Activated T-cell treated with anti-CD3 and anti-CD28 coated beads, Interleukin-2, amount 50 U/mL, for 72 hours (primary cell): ENCODE results near the gene SUPV3L1. TPM values are rescaled to one million over a fixed set of nuclear protein-coding genes. Genes with fewer than 3 reads are reported as not detected.
"Not testable (repeated sequence)": the region's sequence is repeated elsewhere in the genome, so short reads cannot be mapped to it uniquely, and the experiment has no call there.

Experiments
- ATAC-seq, 2 donors: fragments of 150-1000 bp; cut with Tn5 transposase; replicated peaks in 1 of 2; 2 replicates each; pipeline ENCODE4 v1.10.0; 2021; ENCODE audit warnings: moderate library complexity in 2 of 2, mild to moderate bottlenecking in 1 of 2
- DNase-seq, 2 donors: peaks; one replicate each; pipeline ENCODE4 v3.0.0; 2021 to 2022; ENCODE audit warnings: mixed read lengths in 1 of 2
- H3K27ac Mint-ChIP-seq: one replicate; pipeline ENCODE4 v1.8.0; 2022; ENCODE audit warnings: mild to moderate bottlenecking, moderate library complexity, mixed read lengths
- H3K27me3 Mint-ChIP-seq: one replicate; pipeline ENCODE4 v1.8.0; 2022; ENCODE audit warnings: low read depth, mixed read lengths
- H3K36me3 Mint-ChIP-seq, 2 donors: one replicate each; pipeline ENCODE4 v1.8.0; 2022; ENCODE audit warnings: mixed read lengths in 2 of 2, mild to moderate bottlenecking in 1 of 2; ENCODE audit not compliant: insufficient read depth in 2 of 2
- H3K4me1 Mint-ChIP-seq: one replicate; pipeline ENCODE4 v1.8.0; 2022; ENCODE audit warnings: low read depth, mixed read lengths
- H3K4me3 Mint-ChIP-seq, 2 donors: one replicate each; pipeline ENCODE4 v1.8.0; 2022; ENCODE audit warnings: mild to moderate bottlenecking in 2 of 2, mixed read lengths in 2 of 2, moderate library complexity in 2 of 2
- H3K9me3 Mint-ChIP-seq, 2 donors: one replicate each; pipeline ENCODE4 v1.8.0; 2022; ENCODE audit warnings: mixed read lengths in 2 of 2
- total RNA-seq, 2 donors: library from RNA; stranded (reverse); gene quantifications; one replicate each; pipeline ENCODE4 v1.2.3, GENCODE V29; 2022

Gene SUPV3L1
- total RNA-seq: 10 to 100 TPM; 65.2 to 67.5 TPM

DNA sequence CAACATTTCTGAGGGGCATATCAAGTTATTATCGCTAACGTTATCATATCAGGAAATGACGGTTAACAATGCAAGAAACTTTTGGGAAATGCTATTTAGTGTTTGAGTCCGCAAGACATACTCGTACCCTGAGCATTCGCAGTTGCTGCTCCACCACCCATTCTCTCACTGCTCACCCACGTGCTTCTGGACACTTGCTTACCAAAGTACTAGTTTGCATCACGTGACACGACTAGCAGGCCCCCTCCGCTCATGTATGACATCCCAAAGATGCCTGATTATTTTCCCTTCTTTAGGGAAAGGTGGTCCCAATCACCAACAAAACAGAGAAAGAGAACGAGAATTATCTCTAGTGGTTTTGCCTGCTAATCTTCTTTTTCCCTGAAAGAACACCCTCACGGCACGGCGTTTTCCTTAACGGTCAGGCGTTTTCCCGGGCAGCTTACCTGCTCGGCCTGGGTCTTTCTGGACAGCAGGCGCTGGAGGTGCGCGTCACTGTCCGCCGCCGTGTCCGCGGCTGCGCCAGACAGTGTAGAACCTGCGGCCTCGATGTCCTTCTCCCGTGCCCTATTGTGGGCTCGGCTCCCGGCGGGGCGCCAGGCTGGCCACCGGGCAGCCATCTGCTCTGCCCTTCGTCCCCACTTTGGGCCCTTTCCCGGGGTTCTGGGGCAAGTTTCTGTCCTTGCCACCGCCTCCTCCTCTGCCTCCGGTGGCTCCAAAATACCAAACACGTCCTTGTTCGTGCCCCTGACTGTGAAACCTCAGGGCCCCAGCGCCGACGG is at the start of gene SUPV3L1:
TSS of gene SUPV3L1 (plus strand) at position 492 of the 782 bp plus-strand sequence. CDS start at position 550, 58 bp downstream.
- no peaks in the 10 kb centered on the region for H3K9me3 Mint-ChIP-seq
- ATAC-seq (peak; percentile 86 to 88), DNase-seq (peak; percentile 89 to 94)
- peak within 1 kb of the TSS; percentile 100 for H3K27ac Mint-ChIP-seq
- peaks cover 4 to 6% of the 10 kb centered on the region in 2 donors for H3K36me3 Mint-ChIP-seq
- H3K4me1 Mint-ChIP-seq: peaks cover 45% of the 10 kb centered on the region
- H3K4me3 Mint-ChIP-seq: peak within 1 kb of the TSS; percentile 95 to 99
- H3K27me3 Mint-ChIP-seq: no peaks in the 10 kb centered on the region

DNA sequence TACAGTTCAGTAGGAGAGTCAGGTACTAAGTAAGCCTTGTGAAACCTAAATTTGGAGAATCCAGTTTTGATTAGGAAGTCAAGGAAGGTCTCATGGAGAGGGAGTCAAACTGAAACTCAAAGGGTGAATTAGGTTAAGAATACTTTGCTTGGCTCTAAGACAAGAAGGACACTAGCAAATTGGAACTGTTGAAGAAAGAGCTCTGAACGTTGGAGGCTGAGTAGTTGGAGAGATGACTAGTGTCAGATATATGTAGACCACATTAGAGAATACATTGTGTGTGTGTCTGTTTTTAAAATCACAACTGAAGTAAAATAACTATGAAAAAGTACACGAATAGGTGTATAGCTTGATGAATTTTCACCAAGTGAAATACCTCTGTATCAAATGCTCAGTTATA is 49.8 kb upstream of the SUPV3L1 start:
- peaks cover 45% of the 10 kb centered on the region for H3K4me1 Mint-ChIP-seq
- peaks cover 0 to 7% of the 10 kb centered on the region in 2 donors for H3K36me3 Mint-ChIP-seq
- no peak for ATAC-seq
- no peaks in the 10 kb centered on the region for H3K27me3 Mint-ChIP-seq
- H3K9me3 Mint-ChIP-seq: no peaks in the 10 kb centered on the region
- no peak overlapping the region for H3K4me3 Mint-ChIP-seq
- DNase-seq: no peak
- no peak overlapping the region for H3K27ac Mint-ChIP-seq

GRCh38 chr10:69139961-69140360 is 40.1 kb upstream of the SUPV3L1 start:
- Mint-ChIP-seq H3K36me3 (peaks cover 0 to 4% of the 10 kb centered on the region in 2 donors), H3K27me3 (no peaks in the 10 kb centered on the region), H3K4me1 (peaks cover 6% of the 10 kb centered on the region), H3K9me3 (no peaks in the 10 kb centered on the region), H3K27ac (no peak overlapping the region), H3K4me3 (no peak overlapping the region)
- DNase-seq (no peak), ATAC-seq (no peak)

- Mint-ChIP-seq H3K9me3 (peaks cover 0 to 2% of the 10 kb centered on the region in 2 donors), H3K27ac (no peak overlapping the region), H3K4me1 (peaks cover 13% of the 10 kb centered on the region), H3K4me3 (no peak overlapping the region), H3K27me3 (no peaks in the 10 kb centered on the region), H3K36me3 (peaks cover 0 to 1% of the 10 kb centered on the region in 2 donors)
- ATAC-seq: no peak
- DNase-seq: no peak
Observed at GRCh38 chr10:69141304-69141703, 38.7 kb upstream of the SUPV3L1 start.

DNA sequence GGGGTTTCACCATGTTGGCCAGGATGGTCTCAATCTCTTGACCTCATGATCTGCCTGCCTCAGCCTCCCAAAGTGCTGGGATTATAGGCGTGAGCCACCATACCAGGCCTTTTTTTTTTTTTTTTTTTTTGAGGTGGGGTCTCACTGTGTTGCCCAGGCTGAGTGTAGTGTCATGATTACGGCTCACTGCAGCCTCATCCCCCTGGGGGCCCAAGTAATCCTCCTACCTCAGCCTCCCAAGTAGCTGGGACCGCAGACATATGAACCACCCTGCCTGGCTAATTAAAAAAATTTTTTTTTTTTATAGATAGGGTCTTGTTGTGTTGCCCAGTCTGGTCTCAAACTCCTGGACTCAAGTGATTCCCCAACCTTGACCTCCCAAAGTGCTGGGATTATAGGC is 38.0 kb upstream of the SUPV3L1 start:
- H3K27ac Mint-ChIP-seq, H3K9me3 Mint-ChIP-seq, DNase-seq, H3K4me3 Mint-ChIP-seq, ATAC-seq, H3K36me3 Mint-ChIP-seq, H3K27me3 Mint-ChIP-seq: not testable (repeated sequence)
- H3K4me1 Mint-ChIP-seq: peaks cover 21% of the 10 kb centered on the region

DNA sequence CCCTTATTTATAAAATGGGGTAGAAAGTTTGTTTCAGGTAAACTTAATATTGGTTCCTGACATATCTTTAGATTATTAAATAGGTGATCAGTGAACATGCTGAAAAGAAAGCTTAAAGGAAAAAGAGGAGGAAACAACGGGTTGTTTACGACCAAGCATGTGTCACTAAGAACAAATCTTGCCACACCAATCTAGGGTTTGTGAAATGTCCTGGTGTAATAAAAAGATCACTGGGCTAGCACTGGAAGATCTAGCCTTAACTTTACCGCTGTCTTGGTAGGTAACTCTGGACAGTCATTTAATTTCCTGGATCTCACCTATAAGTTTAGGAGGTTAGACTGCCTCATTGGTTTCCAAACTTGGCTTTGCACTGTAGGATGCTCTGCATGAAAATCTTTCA is 37.1 kb upstream of the SUPV3L1 start:
- H3K27me3 Mint-ChIP-seq: no peaks in the 10 kb centered on the region
- no peak overlapping the region for H3K4me3 Mint-ChIP-seq
- peak overlapping the region; percentile 50 for H3K27ac Mint-ChIP-seq
- DNase-seq (no peak), ATAC-seq (no peak)
- peaks cover 0 to 2% of the 10 kb centered on the region in 2 donors for H3K9me3 Mint-ChIP-seq
- peaks cover 23% of the 10 kb centered on the region for H3K4me1 Mint-ChIP-seq
- no peaks in the 10 kb centered on the region for H3K36me3 Mint-ChIP-seq

GRCh38 chr10:69145329-69145728 is 34.7 kb upstream of the SUPV3L1 start:
- Mint-ChIP-seq H3K27me3 (no peaks in the 10 kb centered on the region), H3K36me3 (no peaks in the 10 kb centered on the region), H3K4me1 (peaks cover 18% of the 10 kb centered on the region), H3K27ac (no peak overlapping the region), H3K9me3 (peaks cover 0 to 2% of the 10 kb centered on the region in 2 donors), H3K4me3 (no peak overlapping the region)
- no peak for DNase-seq
- ATAC-seq: no peak

GRCh38 chr10:69145864-69146263 is 34.2 kb upstream of the SUPV3L1 start:
- no peak for DNase-seq
- Mint-ChIP-seq H3K4me1 (peaks cover 18% of the 10 kb centered on the region), H3K27me3 (no peaks in the 10 kb centered on the region), H3K4me3 (no peak overlapping the region), H3K27ac (no peak overlapping the region), H3K9me3 (peaks cover 0 to 2% of the 10 kb centered on the region in 2 donors), H3K36me3 (no peaks in the 10 kb centered on the region)
- no peak for ATAC-seq

DNA sequence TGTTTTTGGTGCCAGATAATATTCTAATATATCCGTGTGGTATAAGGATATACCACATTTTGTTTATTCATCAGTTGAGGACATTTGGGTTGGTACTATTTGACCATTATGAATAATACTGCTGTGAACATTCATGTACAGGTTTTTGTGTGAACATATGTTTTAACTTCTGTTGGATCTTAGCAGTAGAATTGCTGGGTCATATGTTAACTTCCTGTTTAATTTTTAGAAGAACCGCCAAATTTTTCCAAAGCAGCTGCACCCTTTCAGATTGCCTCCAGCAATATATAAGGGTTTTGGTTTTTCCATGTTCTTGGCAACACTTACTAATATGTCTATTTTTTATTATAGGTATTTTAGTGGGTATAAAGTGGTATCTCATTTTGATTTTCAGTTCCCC is 33.3 kb upstream of the SUPV3L1 start:
- peaks cover 0 to 2% of the 10 kb centered on the region in 2 donors for H3K9me3 Mint-ChIP-seq
- H3K27me3 Mint-ChIP-seq: no peaks in the 10 kb centered on the region
- H3K4me3 Mint-ChIP-seq: no peak overlapping the region
- H3K36me3 Mint-ChIP-seq: no peaks in the 10 kb centered on the region
- DNase-seq (no peak), ATAC-seq (no peak)
- H3K27ac Mint-ChIP-seq: peak overlapping the region; percentile 90
- H3K4me1 Mint-ChIP-seq: peaks cover 18% of the 10 kb centered on the region

DNA sequence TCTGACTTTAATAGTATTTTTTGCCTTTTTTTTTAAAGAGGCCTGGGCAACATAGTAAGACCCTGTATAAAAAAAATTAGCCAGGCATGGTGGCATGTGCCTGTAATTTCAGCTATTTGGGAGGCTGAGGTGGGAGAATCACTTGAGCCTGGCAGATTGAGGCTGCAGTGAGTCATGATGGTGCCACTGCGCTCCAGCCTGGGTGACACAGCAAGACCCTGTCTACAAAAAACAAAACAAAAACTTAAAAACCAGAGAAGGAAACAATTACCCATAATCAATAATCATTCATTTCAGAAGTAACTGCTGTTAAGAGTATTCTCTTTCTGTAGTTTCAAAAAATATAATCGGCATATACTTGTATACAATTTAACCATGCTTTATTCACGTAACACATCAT is 28.1 kb upstream of the SUPV3L1 start:
- Mint-ChIP-seq H3K4me1 (peaks cover 5% of the 10 kb centered on the region), H3K27me3 (no peaks in the 10 kb centered on the region), H3K27ac (peak overlapping the region; percentile 59), H3K4me3 (no peak overlapping the region), H3K9me3 (no peaks in the 10 kb centered on the region), H3K36me3 (no peaks in the 10 kb centered on the region)
- peak; percentile 7 to 8 for DNase-seq
- peak in 1 of 2 donors; percentile 26 for ATAC-seq

DNA sequence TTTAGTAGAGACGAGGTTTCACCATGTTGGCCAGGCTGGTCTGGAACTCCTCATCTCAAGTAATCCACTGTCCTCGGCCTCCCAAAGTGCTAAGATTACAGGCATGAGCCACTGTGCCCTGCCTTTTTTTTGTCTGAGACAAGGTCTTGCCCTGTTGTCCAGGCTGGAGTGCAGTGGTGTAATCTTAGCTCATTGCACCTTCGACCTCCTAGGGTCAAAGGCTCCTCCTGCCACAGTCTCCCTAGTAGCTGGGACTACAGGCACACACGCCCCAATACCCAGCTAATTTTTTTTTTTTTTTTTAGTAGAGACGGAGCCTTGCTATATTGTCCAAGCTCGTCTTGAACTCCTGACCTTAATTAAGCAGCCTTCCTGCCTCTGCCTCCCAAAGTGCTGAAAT is 26.8 kb upstream of the SUPV3L1 start:
- Mint-ChIP-seq H3K9me3 (no peaks in the 10 kb centered on the region), H3K36me3 (no peaks in the 10 kb centered on the region), H3K27me3 (no peaks in the 10 kb centered on the region), H3K4me3 (no peak overlapping the region), H3K4me1 (no peaks in the 10 kb centered on the region), H3K27ac (no peak overlapping the region)
- no peak for DNase-seq
- no peak for ATAC-seq

GRCh38 chr10:69160809-69161241 is 19.2 kb upstream of the SUPV3L1 start:
- Mint-ChIP-seq H3K27me3 (no peaks in the 10 kb centered on the region), H3K4me3 (no peak overlapping the region), H3K9me3 (no peaks in the 10 kb centered on the region), H3K4me1 (no peaks in the 10 kb centered on the region), H3K36me3 (peaks cover 0 to 5% of the 10 kb centered on the region in 2 donors), H3K27ac (no peak overlapping the region)
- ATAC-seq (no peak), DNase-seq (no peak)

DNA sequence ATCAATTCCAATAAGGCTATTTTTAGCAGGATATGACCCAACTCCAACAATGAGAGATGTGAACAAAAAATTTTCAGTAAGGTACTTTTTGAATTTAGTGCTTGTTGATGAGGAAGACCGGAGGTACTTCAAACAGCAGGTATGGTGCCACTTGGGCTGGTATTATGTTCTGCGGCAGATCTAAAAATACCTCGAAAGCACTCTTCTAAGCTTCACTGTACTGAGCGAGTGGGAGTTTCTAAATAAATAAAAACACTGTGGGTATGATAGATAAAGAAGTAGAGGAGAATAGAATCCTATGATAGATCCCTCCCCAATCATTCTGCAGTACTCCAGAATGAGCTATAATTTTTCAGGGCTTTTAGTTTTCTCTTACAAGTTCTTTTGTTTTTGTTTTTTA is 11.5 kb upstream of the SUPV3L1 start:
- Mint-ChIP-seq H3K36me3 (peaks cover 0 to 2% of the 10 kb centered on the region in 2 donors), H3K27ac (peak overlapping the region; percentile 86), H3K4me1 (no peaks in the 10 kb centered on the region), H3K4me3 (no peak overlapping the region), H3K9me3 (no peaks in the 10 kb centered on the region), H3K27me3 (no peaks in the 10 kb centered on the region)
- ATAC-seq (no peak), DNase-seq (no peak)
